OCI-LY7 (cell line): ENCODE results near the gene MPI. TPM values are rescaled to one million over a fixed set of nuclear protein-coding genes. Genes with fewer than 3 reads are reported as not detected.

Source experiments
- BruUV-seq: library from RNA; stranded (reverse); fragments of 400-500 nt; replicated peaks from 2 replicates; lab custom pipeline; 2021; lab: Mats Ljungman, UMichigan
- CTCF ChIA-PET: fragments of 300-600 bp; sonication (Branson Sonifier 250); formaldehyde crosslinking; loops from one replicate; lab custom pipeline; 2022; ENCODE audit warnings: antibody characterized with exemption; ENCODE audit not compliant: unreplicated experiment; lab: Charles Lee
- POLR2A ChIA-PET: fragments of 300-600 bp; sonication (Branson Sonifier 250); formaldehyde crosslinking; loops from one replicate; lab custom pipeline; 2022; ENCODE audit warnings: antibody characterized with exemption; lab: Charles Lee
- DNase-seq: peaks from one replicate; pipeline ENCODE4 v3.0.0-alpha.2; 2015; ENCODE audit warnings: low spot score
- H2AFZ ChIP-seq: fragments of 200-600 bp; sonication (generic), shearing (Covaris generic); 2 replicates; pipeline ENCODE4 v1.6.1; 2014; ENCODE audit warnings: mild to moderate bottlenecking, antibody characterized with exemption, low read length, moderate library complexity
- H3K27ac ChIP-seq: fragments of 200-600 bp; sonication (generic); 2 replicates; pipeline ENCODE4 v1.5.1; 2014; ENCODE audit warnings: mixed run types, low read depth, mild to moderate bottlenecking, moderate library complexity, low read length, inconsistent platforms; ENCODE audit not compliant: poor library complexity, severe bottlenecking
- H3K36me3 ChIP-seq: fragments of 200-600 bp; sonication (generic); 2 replicates; pipeline ENCODE4 v1.6.1; 2014; ENCODE audit warnings: mild to moderate bottlenecking, antibody characterized with exemption, low read length, moderate library complexity, mixed read lengths; ENCODE audit not compliant: insufficient read depth
- H3K4me1 ChIP-seq: fragments of 200-600 bp; sonication (generic); 2 replicates; pipeline ENCODE4 v1.5.1; 2014; ENCODE audit warnings: mild to moderate bottlenecking, low read length; ENCODE audit not compliant: insufficient read depth, poor library complexity, severe bottlenecking
- H3K4me2 ChIP-seq: fragments of 200-600 bp; sonication (generic); 2 replicates; pipeline ENCODE4 v1.6.1; 2014; ENCODE audit warnings: mild to moderate bottlenecking, low read length
- H3K4me3 ChIP-seq: fragments of 200-600 bp; sonication (generic); 2 replicates; pipeline ENCODE4 v1.5.1; 2014; ENCODE audit warnings: mild to moderate bottlenecking, low read depth, low read length; ENCODE audit not compliant: poor library complexity, severe bottlenecking
- H3K79me2 ChIP-seq: fragments of 200-600 bp; sonication (generic); 2 replicates; pipeline ENCODE4 v1.6.1; 2016; ENCODE audit warnings: low read depth, mild to moderate bottlenecking, low read length, moderate library complexity, mixed read lengths; ENCODE audit not compliant: insufficient read depth
- H3K9me2 ChIP-seq: fragments of 200-600 bp; sonication (generic); 2 replicates; pipeline ENCODE4 v1.6.1; 2016; ENCODE audit warnings: mild to moderate bottlenecking, low read length, mixed read lengths; ENCODE audit not compliant: insufficient read depth
- H3K9me3 ChIP-seq: fragments of 200-600 bp; sonication (generic); 2 replicates; pipeline ENCODE4 v1.6.1; 2014; ENCODE audit warnings: mild to moderate bottlenecking, mixed run types, low read length, mixed read lengths
- H4K20me1 ChIP-seq: fragments of 200-600 bp; sonication (generic); 2 replicates; pipeline ENCODE4 v1.6.1; 2014; ENCODE audit warnings: mild to moderate bottlenecking, antibody characterized with exemption, low read length, moderate library complexity, mixed read lengths; ENCODE audit not compliant: insufficient read depth
- CTCF ChIP-seq: fragments of 200-600 bp; sonication (generic); conservative IDR thresholded peaks from 2 replicates; pipeline ENCODE4 v1.5.1; 2014; ENCODE audit warnings: mild to moderate bottlenecking, antibody characterized with exemption, low read length, moderate library complexity, mixed read lengths
- EZH2phosphoT487 ChIP-seq: fragments of 200-600 bp; sonication (generic); IDR thresholded peaks from 2 replicates; pipeline ENCODE4 v1.6.1; 2018; ENCODE audit warnings: low read depth, borderline replicate concordance, mild to moderate bottlenecking, mixed run types, antibody characterized with exemption, low read length, moderate library complexity, mixed read lengths
- intact Hi-C: fragments of 100-400 bp; cut with micrococcal nuclease; formaldehyde crosslinking; loops from one replicate; pipeline ENCODE4 v1.10.0; 2022; ENCODE audit not compliant: unreplicated experiment
- microRNA-seq: library from miRNA; unstranded; fragments of <30 nt; microRNA quantifications from one replicate; pipeline ENCODE4 v1.2.0, GENCODE V29; 2022; ENCODE audit warnings: borderline replicate concordance
- small RNA-seq: library from RNA; depleted of rRNA; stranded (forward); fragments of <200 nt; gene quantifications from one replicate; pipeline ENCODE3, GENCODE V24; 2014
- total RNA-seq, 2 experiments: library from RNA; depleted of rRNA in 1 of 2; stranded (reverse); fragments of >200 nt in 1 of 2; shearing (Covaris generic) in 1 of 2; gene quantifications; 2 replicates each; pipeline ENCODE4 v1.2.3, GENCODE V29; 2014 to 2022

The MPI gene
- total RNA-seq, 2 experiments from 2014 or later, result 58.9 to 67.2 TPM

- H3K4me3 ChIP-seq, result no peak overlapping the region
- TF ChIP-seq EZH2phosphoT487 (no peak), CTCF (peak; percentile 99)
- no peaks in the 10 kb centered on the region for H3K9me2 ChIP-seq
- POLR2A ChIA-PET, result no interaction called here
- no peaks in the 10 kb centered on the region for H3K36me3 ChIP-seq
- peaks cover 21% of the 10 kb centered on the region for H3K4me1 ChIP-seq
- H3K4me2 ChIP-seq, result no peak overlapping the region
- DNase-seq, result peak; percentile 80
- CTCF ChIA-PET, result interaction anchor here (0.9 to 1.5 kb wide), 4 partner anchors 11 to 49 kb away, joined by 3 to 7 read pairs (median 4); no protein-coding TSS in a partner anchor
- H3K27ac ChIP-seq, result no peak overlapping the region
- no TSS peak for BruUV-seq
- H3K79me2 ChIP-seq, result no peaks in the 10 kb centered on the region
- intact Hi-C loops, result loop anchor here (1.0 to 2.0 kb wide), 4 partner anchors 49 to 317 kb away; no protein-coding TSS in a partner anchor
- no peaks in the 10 kb centered on the region for H3K9me3 ChIP-seq
- H2AFZ ChIP-seq, result no peak overlapping the region
- no peaks in the 10 kb centered on the region for H4K20me1 ChIP-seq
These were observed 60.5 kb downstream of the MPI start for GRCh38 chr15:74950078-74950908.

GRCh38 chr15:74951006-74951405 lies 61.2 kb downstream of the MPI start:
- no peaks in the 10 kb centered on the region for H3K79me2 ChIP-seq
- peaks cover 29% of the 10 kb centered on the region for H3K4me1 ChIP-seq
- no peaks in the 10 kb centered on the region for H3K9me2 ChIP-seq
- no peaks in the 10 kb centered on the region for H3K9me3 ChIP-seq
- intact Hi-C loops, result loop anchor here (2.0 kb wide), 1 partner anchor 318 kb away; no protein-coding TSS in a partner anchor
- H4K20me1 ChIP-seq, result no peaks in the 10 kb centered on the region
- POLR2A ChIA-PET, result interaction anchor here (0.5 to 0.9 kb wide), 2 partner anchors 17 to 422 kb away, joined by 3 read pairs; no protein-coding TSS in a partner anchor
- CTCF ChIA-PET, result interaction anchor here (0.9 to 1.5 kb wide), 4 partner anchors 10 to 49 kb away, joined by 3 to 7 read pairs (median 4); no protein-coding TSS in a partner anchor
- H3K4me3 ChIP-seq, result no peak overlapping the region
- H3K4me2 ChIP-seq, result no peak overlapping the region
- BruUV-seq, result no TSS peak
- H2AFZ ChIP-seq, result no peak overlapping the region
- H3K27ac ChIP-seq, result no peak overlapping the region
- H3K36me3 ChIP-seq, result no peaks in the 10 kb centered on the region
- TF ChIP-seq CTCF (no peak), EZH2phosphoT487 (no peak)
- no peak for DNase-seq

Small RNA genes lying within 50 kb of the gene (microRNA-seq; reads per million reads assigned to microRNA genes)
- gene MIR6882, result 6.1 reads per million

Small RNA genes lying within 50 kb of the gene (small RNA-seq; reads per million reads assigned to genes)
- not detected for gene MIR6882

Other genes starting within 250 kb of the MPI start
- 13.4 and 15.1 TPM in 2 replicates for gene EDC3, start 194.0 kb upstream of the MPI start, total RNA-seq (2014; rRNA removed; shearing (Covaris generic))
- 43.5 and 51.4 TPM in 2 replicates for gene EDC3, start 194.0 kb upstream of the MPI start, total RNA-seq (2022)
- gene CYP1A1, start 164.5 kb upstream of the MPI start, total RNA-seq (2014; rRNA removed; shearing (Covaris generic)), result not detected in 2 replicates
- 0.22 and 0.29 TPM in 2 replicates for gene CYP1A1, start 164.5 kb upstream of the MPI start, total RNA-seq (2022)
- gene CYP1A2, start 141.2 kb upstream of the MPI start, total RNA-seq (2014; rRNA removed; shearing (Covaris generic)), result not detected in 2 replicates
- not detected in 2 replicates for gene CYP1A2, start 141.2 kb upstream of the MPI start, total RNA-seq (2022)
- 106 and 112 TPM in 2 replicates for gene CSK, start 108.0 kb upstream of the MPI start, total RNA-seq (2014; rRNA removed; shearing (Covaris generic))
- 318 and 355 TPM in 2 replicates for gene CSK, start 108.0 kb upstream of the MPI start, total RNA-seq (2022)
- 0.09 TPM in 1 of 2 replicates, not detected in the other for gene LMAN1L, start 77.2 kb upstream of the MPI start, total RNA-seq (2014; rRNA removed; shearing (Covaris generic))
- gene LMAN1L, start 77.2 kb upstream of the MPI start, total RNA-seq (2022), result 0.37 and 0.38 TPM in 2 replicates
- gene CPLX3, start 63.4 kb upstream of the MPI start, total RNA-seq (2014; rRNA removed; shearing (Covaris generic)), result 0.35 and 0.57 TPM in 2 replicates
- 1.5 and 2.1 TPM in 2 replicates for gene CPLX3, start 63.4 kb upstream of the MPI start, total RNA-seq (2022)
- 22.2 and 31.7 TPM in 2 replicates for gene ULK3, start 46.9 kb upstream of the MPI start, total RNA-seq (2014; rRNA removed; shearing (Covaris generic))
- 30.2 and 46.4 TPM in 2 replicates for gene ULK3, start 46.9 kb upstream of the MPI start, total RNA-seq (2022)
- 21.3 and 24.6 TPM in 2 replicates for gene SCAMP2, start 16.7 kb upstream of the MPI start, total RNA-seq (2014; rRNA removed; shearing (Covaris generic))
- 50.7 and 55.2 TPM in 2 replicates for gene SCAMP2, start 16.7 kb upstream of the MPI start, total RNA-seq (2022)
- 50.9 and 52.3 TPM in 2 replicates for gene FAM219B, start 16.8 kb downstream of the MPI start, total RNA-seq (2014; rRNA removed; shearing (Covaris generic))
- gene FAM219B, start 16.8 kb downstream of the MPI start, total RNA-seq (2022), result 62.8 and 67.6 TPM in 2 replicates
- 87.2 and 168 TPM in 2 replicates for gene COX5A, start 48.0 kb downstream of the MPI start, total RNA-seq (2014; rRNA removed; shearing (Covaris generic))
- gene COX5A, start 48.0 kb downstream of the MPI start, total RNA-seq (2022), result 364 and 391 TPM in 2 replicates
- 2.6 and 3.0 TPM in 2 replicates for gene RPP25, start 66.7 kb downstream of the MPI start, total RNA-seq (2014; rRNA removed; shearing (Covaris generic))
- 1.8 and 2.2 TPM in 2 replicates for gene RPP25, start 66.7 kb downstream of the MPI start, total RNA-seq (2022)
- gene SCAMP5, start 105.5 kb downstream of the MPI start, total RNA-seq (2014; rRNA removed; shearing (Covaris generic)), result 18.6 and 29.4 TPM in 2 replicates
- gene SCAMP5, start 105.5 kb downstream of the MPI start, total RNA-seq (2022), result 43.7 and 51.6 TPM in 2 replicates
- 32.0 and 44.3 TPM in 2 replicates for gene PPCDC, start 133.5 kb downstream of the MPI start, total RNA-seq (2014; rRNA removed; shearing (Covaris generic))
- 40.3 and 48.3 TPM in 2 replicates for gene PPCDC, start 133.5 kb downstream of the MPI start, total RNA-seq (2022)